Measurements from ENCODE around the gene KRTAP20-3. TPM values are rescaled to one million over a fixed set of nuclear protein-coding genes. Genes with fewer than 3 reads are reported as not detected.

KRTAP20-3 gene
- total RNA-seq, 1 donor from 2014 or later = not detected

GRCh38 chr21:30625449-30626165, 17.1 kb upstream of the KRTAP20-3 start:
- no peak for TF ChIP-seq CTCF (IDR thresholded peaks at IDR 0.05; ENCODE audit: unreplicated experiment)
- Mint-ChIP-seq H3K36me3 (no peaks in the 10 kb centered on the region), H3K27ac (no peak overlapping the region), H3K4me1 (no peaks in the 10 kb centered on the region), H3K4me3 (no peak overlapping the region), H3K27me3 (ENCODE audit: low read depth) (no peaks in the 10 kb centered on the region), H3K9me3 (peaks cover 53% of the 10 kb centered on the region)
- no peak for DNase-seq (ENCODE audit: low spot score in 2 of 2, unreplicated experiment in 2 of 2)

- no peak overlapping the region for H3K4me3 Mint-ChIP-seq
- H3K9me3 Mint-ChIP-seq = peaks cover 61% of the 10 kb centered on the region
- no peaks in the 10 kb centered on the region for H3K4me1 Mint-ChIP-seq
- no peak overlapping the region for H3K27ac Mint-ChIP-seq
- no peak for TF ChIP-seq CTCF (IDR thresholded peaks at IDR 0.05; ENCODE audit: unreplicated experiment)
- H3K36me3 Mint-ChIP-seq = no peaks in the 10 kb centered on the region
- H3K27me3 Mint-ChIP-seq (ENCODE audit: low read depth) = no peaks in the 10 kb centered on the region
- no peak for DNase-seq (ENCODE audit: low spot score in 2 of 2, unreplicated experiment in 2 of 2)
Measured at GRCh38 chr21:30628109-30628508, 14.6 kb upstream of the KRTAP20-3 start.

- H3K4me1 Mint-ChIP-seq = no peaks in the 10 kb centered on the region
- TF ChIP-seq CTCF (IDR thresholded peaks at IDR 0.05; ENCODE audit: unreplicated experiment) = no peak
- H3K36me3 Mint-ChIP-seq = no peaks in the 10 kb centered on the region
- peaks cover 62% of the 10 kb centered on the region for H3K9me3 Mint-ChIP-seq
- no peak overlapping the region for H3K27ac Mint-ChIP-seq
- no peak for DNase-seq (ENCODE audit: low spot score in 2 of 2, unreplicated experiment in 2 of 2)
- no peaks in the 10 kb centered on the region for H3K27me3 Mint-ChIP-seq (ENCODE audit: low read depth)
- H3K4me3 Mint-ChIP-seq = no peak overlapping the region
Measured at GRCh38 chr21:30629200-30629599, 13.5 kb upstream of the KRTAP20-3 start.

- Mint-ChIP-seq H3K27ac (no peak within 1 kb of the TSS), H3K27me3 (ENCODE audit: low read depth) (no peaks in the 10 kb centered on the region), H3K9me3 (peaks cover 52% of the 10 kb centered on the region), H3K4me3 (no peak within 1 kb of the TSS), H3K36me3 (no peaks in the 10 kb centered on the region), H3K4me1 (no peaks in the 10 kb centered on the region)
- no peak for DNase-seq (ENCODE audit: low spot score in 2 of 2, unreplicated experiment in 2 of 2)
- TF ChIP-seq CTCF (IDR thresholded peaks at IDR 0.05; ENCODE audit: unreplicated experiment) = no peak
Measured at GRCh38 chr21:30634906-30635305, 7.8 kb upstream of the KRTAP20-3 start, which contains the start of gene KRTAP20-2. TSS of gene KRTAP20-2 (plus strand) at chr21:30635206. CDS start at chr21:30635264, 58 bp downstream.

- TF ChIP-seq CTCF (IDR thresholded peaks at IDR 0.05; ENCODE audit: unreplicated experiment) = no peak
- H3K4me3 Mint-ChIP-seq = no peak overlapping the region
- H3K9me3 Mint-ChIP-seq = peaks cover 52% of the 10 kb centered on the region
- H3K27ac Mint-ChIP-seq = no peak overlapping the region
- no peaks in the 10 kb centered on the region for H3K27me3 Mint-ChIP-seq (ENCODE audit: low read depth)
- no peak for DNase-seq (ENCODE audit: low spot score in 2 of 2, unreplicated experiment in 2 of 2)
- no peaks in the 10 kb centered on the region for H3K36me3 Mint-ChIP-seq
- no peaks in the 10 kb centered on the region for H3K4me1 Mint-ChIP-seq
Measured at GRCh38 chr21:30638686-30639085, 4.0 kb upstream of the KRTAP20-3 start.

Data from mesothelial cell of epicardium (in vitro differentiated cells).